Tongue (tissue), 2 donors: ENCODE results near the gene SHB. TPM values are rescaled to one million over a fixed set of nuclear protein-coding genes. Genes with fewer than 3 reads are reported as not detected.
"Not testable (repeated sequence)": the region's sequence is repeated elsewhere in the genome, so short reads cannot be mapped to it uniquely, and the experiment has no call there.

Experiments
- DNase-seq: peaks from one replicate; pipeline ENCODE4 v3.0.0-alpha.2; 2015
- total RNA-seq: library from RNA; depleted of rRNA; stranded (reverse); fragments of >200 nt; gene quantifications from one replicate; pipeline ENCODE4 v1.2.3, GENCODE V29; 2014

SHB gene
- total RNA-seq, 1 donor from 2014 or later = 10.2 TPM

DNA sequence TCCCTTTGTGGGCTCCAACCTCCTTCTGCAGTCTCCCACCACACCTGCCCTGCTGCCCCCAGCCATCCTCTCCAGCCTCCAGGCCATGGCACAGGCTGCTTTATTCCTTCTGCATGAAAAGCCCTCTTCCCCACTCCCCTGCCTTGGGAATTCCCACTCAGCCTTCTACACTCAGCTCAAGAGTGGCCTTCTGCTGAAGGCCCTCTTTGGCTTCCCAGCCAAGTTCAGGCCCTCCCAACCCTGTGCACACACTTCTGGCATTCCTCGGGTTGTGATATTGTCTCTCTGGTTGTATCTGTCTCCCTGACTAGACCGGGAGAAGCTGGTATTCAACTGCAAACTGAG lies 5.7 kb downstream of the SHB start:
- DNase-seq = no peak

GRCh38 chr9:38062498-38063362 lies 6.3 kb downstream of the SHB start:
- DNase-seq = no peak

- no peak for DNase-seq
Measured at GRCh38 chr9:38062106-38062497, 6.9 kb downstream of the SHB start.

DNA sequence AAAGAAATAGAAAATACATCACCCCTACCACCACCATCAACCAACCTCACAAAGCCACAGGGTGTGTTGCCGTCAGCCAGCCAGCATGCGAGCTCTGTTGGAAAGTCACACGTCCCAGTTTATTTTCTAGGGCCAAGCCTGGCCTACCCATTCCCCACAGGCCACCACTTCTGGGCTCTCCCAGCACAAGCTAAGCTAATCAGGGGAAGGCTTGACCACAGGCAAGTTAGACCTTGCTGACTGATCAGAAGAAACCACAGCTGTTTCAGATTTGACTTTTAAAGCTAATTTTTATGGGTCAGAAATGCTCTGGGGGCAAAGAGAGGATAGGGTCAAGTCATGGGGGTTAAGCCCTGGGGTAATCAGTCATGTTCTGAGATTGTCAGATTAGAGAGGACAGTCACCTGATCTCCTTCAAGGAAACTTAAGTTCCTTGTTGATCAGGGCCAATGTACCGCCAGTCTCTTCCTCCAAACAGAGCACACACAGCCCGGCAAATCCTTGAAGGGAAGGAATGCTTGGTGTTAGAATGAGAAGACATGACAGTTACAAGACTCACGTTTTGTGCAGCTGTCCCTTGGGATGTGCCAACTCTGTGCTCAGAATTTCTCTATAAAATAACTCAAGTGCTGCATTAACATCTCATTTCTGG lies 7.6 kb downstream of the SHB start:
- peak; percentile 32 for DNase-seq

- no peak for DNase-seq
Measured at GRCh38 chr9:38060681-38061080, 8.3 kb downstream of the SHB start.

- no peak for DNase-seq
Measured at GRCh38 chr9:38059233-38059936, 9.6 kb downstream of the SHB start.

DNA sequence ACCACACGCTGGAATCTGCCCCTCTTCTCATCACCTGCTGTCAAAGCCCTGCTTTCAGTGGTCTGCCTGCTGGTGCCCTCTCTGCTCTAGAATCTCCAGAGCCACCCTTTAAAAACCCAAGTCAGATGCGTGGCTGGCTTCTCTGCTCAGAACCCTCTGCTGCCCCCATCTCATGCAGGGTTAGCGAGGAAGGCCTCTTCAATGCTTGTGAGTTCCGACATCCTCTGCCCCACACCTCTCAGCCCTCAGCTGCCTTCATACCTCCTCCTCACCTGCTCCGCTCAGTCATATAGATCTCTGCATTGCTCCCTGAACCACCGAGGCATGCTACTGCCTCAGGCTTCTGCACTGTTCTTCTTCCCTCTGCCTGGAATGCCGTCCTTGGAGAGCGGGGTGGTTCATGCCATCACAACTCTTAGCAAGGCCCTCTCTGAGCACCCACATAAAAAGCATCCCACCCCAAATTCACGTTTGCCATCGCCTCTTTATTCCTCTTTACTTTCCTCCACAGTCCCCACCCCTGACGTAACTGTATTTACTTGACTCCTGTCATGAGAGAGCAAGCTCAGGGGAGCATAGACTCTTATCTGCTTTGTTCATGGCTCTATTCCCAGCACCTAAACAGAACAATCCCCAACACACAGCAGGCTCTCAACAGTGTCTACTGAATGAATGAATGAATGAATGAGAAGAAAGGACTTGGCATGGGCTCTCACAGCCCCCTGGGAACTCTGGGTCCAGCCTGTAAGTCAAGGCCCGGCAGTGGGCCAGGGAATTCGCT lies 10.4 kb downstream of the SHB start:
- no peak for DNase-seq

- DNase-seq = peak; percentile 34
Measured at GRCh38 chr9:38057416-38058195, 11.4 kb downstream of the SHB start.

GRCh38 chr9:38054653-38055052 lies 14.4 kb downstream of the SHB start:
- no peak for DNase-seq

GRCh38 chr9:38053697-38054461 lies 15.1 kb downstream of the SHB start:
- no peak for DNase-seq

- no peak for DNase-seq
Measured at GRCh38 chr9:38051780-38052546, 17.1 kb downstream of the SHB start.

DNA sequence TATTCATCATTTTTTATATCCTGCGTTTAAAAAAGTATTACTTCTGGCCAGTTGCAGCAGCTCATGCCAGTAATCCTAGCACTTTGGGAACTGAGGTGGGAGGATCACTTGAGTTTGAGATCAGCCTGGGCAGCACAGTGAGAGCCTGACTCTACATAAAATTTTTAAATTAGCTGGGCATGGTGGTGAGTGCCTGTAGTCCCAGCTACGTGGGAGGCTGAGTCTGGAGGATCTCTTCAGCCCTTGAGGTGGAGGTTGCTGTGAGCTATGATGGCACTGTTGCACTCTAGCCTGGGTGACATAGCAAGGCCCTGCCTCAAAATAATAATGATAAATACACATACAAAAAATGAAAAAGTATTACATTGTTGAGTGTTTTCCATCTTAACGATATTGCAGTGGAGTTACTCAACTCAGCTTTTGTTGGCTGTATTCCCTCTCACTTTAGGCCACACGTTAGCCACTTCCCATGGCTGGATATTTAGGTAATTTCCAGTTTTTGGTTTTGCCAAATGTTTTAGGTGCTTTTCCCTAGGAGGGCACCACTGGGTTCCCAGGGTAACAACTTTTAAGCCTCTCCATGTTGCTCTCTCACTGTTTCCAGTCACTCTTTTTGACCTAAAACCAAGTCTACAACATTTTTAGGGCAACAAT lies 20.6 kb downstream of the SHB start:
- no peak for DNase-seq

DNA sequence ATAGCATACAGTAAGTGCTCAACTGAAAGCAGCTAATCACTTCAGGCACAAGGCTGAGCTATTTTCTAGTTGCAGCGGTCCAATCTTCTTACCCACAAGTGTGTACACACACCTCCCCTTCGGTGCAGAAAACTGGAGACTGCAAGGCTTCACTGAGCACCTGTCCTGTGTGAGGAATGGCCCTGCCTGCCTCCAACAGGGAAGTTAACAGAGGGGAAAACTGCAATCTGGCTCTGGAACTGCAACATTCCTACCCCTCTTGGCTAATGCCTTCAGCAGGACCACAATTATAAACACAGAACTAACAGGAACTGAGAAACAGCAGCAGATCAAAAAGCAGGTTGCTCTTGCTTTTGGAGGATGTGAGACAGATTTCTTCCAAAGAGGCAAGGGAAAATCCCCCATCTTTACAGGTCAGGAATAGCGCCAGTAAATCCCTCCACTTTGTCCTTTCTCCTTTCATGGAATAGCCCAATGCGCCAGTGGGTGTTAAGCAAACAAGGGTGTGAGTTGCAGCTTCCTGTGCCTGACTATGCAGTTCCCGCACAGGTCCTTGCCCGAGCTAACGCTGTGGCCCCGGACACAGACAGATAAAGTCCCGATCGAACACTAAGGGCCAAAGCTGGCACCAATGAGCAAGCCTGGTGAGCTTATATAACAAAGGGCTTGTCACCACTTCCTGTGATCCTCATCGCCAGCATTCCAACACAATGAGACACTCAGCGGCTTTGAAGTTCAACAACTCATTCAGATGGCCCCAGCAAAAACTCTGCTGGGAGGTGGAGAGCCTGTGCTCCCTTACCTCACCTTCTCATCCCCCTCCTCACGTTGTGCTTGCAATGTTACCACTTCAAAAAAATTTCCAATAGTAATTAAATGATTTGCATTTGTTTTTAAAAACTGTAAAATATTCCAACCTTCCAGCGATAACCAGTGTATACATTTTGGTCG lies 21.5 kb downstream of the SHB start:
- peak; percentile 58 for DNase-seq

- no peak for DNase-seq
Measured at GRCh38 chr9:38046661-38047300, 22.2 kb downstream of the SHB start.

DNA sequence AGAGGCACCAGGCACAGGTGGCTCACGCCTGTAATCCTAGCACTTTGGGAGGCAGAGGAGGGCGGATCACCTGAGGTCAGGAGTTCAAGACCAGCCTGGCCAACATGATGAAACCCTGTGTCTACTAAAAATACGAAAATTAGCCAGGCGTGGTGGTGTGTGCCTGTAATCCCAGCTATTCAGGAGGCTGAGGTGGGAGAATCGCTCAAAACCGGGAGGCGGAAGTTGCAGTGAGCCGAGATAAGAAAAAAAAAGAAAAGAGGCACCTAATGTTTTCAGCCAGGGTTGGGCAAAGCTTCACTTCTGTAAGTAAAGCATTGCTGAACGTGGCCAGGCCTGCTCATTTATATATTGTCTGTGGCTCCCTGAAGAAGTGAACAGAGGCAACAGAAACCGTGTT lies 23.1 kb downstream of the SHB start:
- not testable (repeated sequence) for DNase-seq

DNA sequence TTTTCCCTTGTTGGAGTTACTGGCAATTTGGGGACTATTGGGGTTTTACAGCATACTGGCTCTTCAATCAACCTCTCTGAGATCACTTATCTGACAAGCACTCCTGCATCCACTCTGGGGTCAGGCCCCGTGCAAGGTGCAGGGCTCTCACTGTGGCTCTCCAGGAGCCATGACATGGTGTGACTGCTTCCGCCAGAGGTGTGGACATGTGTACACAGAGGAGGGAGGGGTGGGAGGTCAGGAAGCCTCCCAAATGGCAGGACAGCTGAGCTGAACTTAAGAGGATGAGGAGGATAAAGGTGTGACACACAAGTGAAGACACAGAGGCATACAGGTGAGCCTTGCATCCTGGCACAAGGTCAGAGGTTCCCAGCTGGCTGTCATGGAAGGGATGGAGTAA lies 24.3 kb downstream of the SHB start:
- no peak for DNase-seq

GRCh38 chr9:38043931-38044623 lies 24.9 kb downstream of the SHB start:
- DNase-seq = no peak
